Hippocampal formation (tissue), 2 donors: Measurements from ENCODE around the gene ACKR2.
"Not testable (repeated sequence)": the region's sequence is repeated elsewhere in the genome, so short reads cannot be mapped to it uniquely, and the experiment has no call there.

Experiments
- DNase-seq, 2 donors: peaks; one replicate each; lab custom pipeline; 2025; lab: John Stamatoyannopoulos, UW

The ACKR2 gene

GRCh38 chr3:42855547-42856380 lies 46.5 kb downstream of the ACKR2 start:
- no peak for DNase-seq

GRCh38 chr3:42856544-42856943 lies 47.3 kb downstream of the ACKR2 start:
- DNase-seq: no peak

GRCh38 chr3:42864321-42864950 lies 55.2 kb downstream of the ACKR2 start:
- DNase-seq: no peak

- no peak for DNase-seq
Observed at GRCh38 chr3:42865256-42865655, 56.0 kb downstream of the ACKR2 start.

- no peak for DNase-seq
Observed at GRCh38 chr3:42867138-42867537, 57.9 kb downstream of the ACKR2 start.

GRCh38 chr3:42868841-42869240 lies 59.6 kb downstream of the ACKR2 start:
- DNase-seq: no peak

- no peak for DNase-seq
Observed at GRCh38 chr3:42871592-42872196, 62.4 kb downstream of the ACKR2 start.

GRCh38 chr3:42872718-42873117 lies 63.5 kb downstream of the ACKR2 start:
- no peak for DNase-seq

GRCh38 chr3:42873221-42873982 lies 64.2 kb downstream of the ACKR2 start:
- DNase-seq: no peak

- DNase-seq: no peak
Observed at GRCh38 chr3:42874749-42875148, 65.5 kb downstream of the ACKR2 start.

- DNase-seq: no peak
Observed at GRCh38 chr3:42875325-42876151, 66.3 kb downstream of the ACKR2 start, which contains the start of gene CYP8B1. CYP8B1 (minus strand) TSS chr3:42875879; CDS start chr3:42875816, 63 bp downstream.

- no peak for DNase-seq
Observed at GRCh38 chr3:42876401-42876800, 67.2 kb downstream of the ACKR2 start.

GRCh38 chr3:42876940-42877720 lies 67.9 kb downstream of the ACKR2 start:
- no peak for DNase-seq

GRCh38 chr3:42877881-42878280 lies 68.6 kb downstream of the ACKR2 start:
- no peak for DNase-seq

- no peak for DNase-seq
Observed at GRCh38 chr3:42880183-42880582, 70.9 kb downstream of the ACKR2 start.

- peak; percentile 63 to 81 for DNase-seq
Observed at GRCh38 chr3:42880601-42881451, 71.6 kb downstream of the ACKR2 start.

- not testable (repeated sequence) for DNase-seq
Observed at GRCh38 chr3:42883251-42883930, 74.1 kb downstream of the ACKR2 start.

GRCh38 chr3:42884324-42884723 lies 75.1 kb downstream of the ACKR2 start:
- no peak for DNase-seq

- no peak for DNase-seq
Observed at GRCh38 chr3:42886294-42886822, 77.1 kb downstream of the ACKR2 start.
